ENCODE measurements around the gene NCOR1. TPM values are rescaled to one million over a fixed set of nuclear protein-coding genes. Genes with fewer than 3 reads are reported as not detected.

Gene NCOR1
- total and polyA plus RNA-seq, 2 of the 8 experiments (the other 6 are each of a cell fraction or from before 2014, with no cell fraction given), result 65.4 to 142 TPM

GRCh38 chr17:15999141-15999973 is 216.0 kb downstream of the NCOR1 start, which contains the start of the genes TTC19 and ZSWIM7 (continued):
- TF ChIP-seq ASH2L (IDR thresholded peaks at IDR 0.05; ENCODE audit: low read length), result peak; percentile 92
- 0 out of 2 replicates have a peak, but pooled peaks have one; percentile 7 for TF ChIP-seq SP1 (IDR thresholded peaks at IDR 0.05; ENCODE audit: low read depth, low read length)
- TF ChIP-seq SIX5 (IDR thresholded peaks at IDR 0.05; ENCODE audit: low read depth, low read length), result no peak
- peak; percentile 99 for TF ChIP-seq TAF1 (IDR thresholded peaks at IDR 0.05; ENCODE audit: low read depth, low read length)
- TF ChIP-seq KDM4A (IDR thresholded peaks at IDR 0.05; ENCODE audit: low read depth, low read length, severe bottlenecking), result no peak
- 0 out of 3 replicates have a peak, but pooled peaks of 1 of the 2 experiments have one; percentile 9 for TF ChIP-seq EP300 (IDR thresholded peaks at IDR 0.05; ENCODE audit: borderline replicate concordance in 1 of 2, low read depth in 2 of 2, low read length in 2 of 2)
- peak in 1 of 2 experiments; percentile 4; a peak in 1 of 4 replicates for TF ChIP-seq HDAC2 (IDR thresholded peaks at IDR 0.05; ENCODE audit: borderline replicate concordance in 1 of 2, low read depth in 2 of 2, low read length in 2 of 2)
- TF ChIP-seq RBBP5 (IDR thresholded peaks at IDR 0.05; ENCODE audit: borderline replicate concordance, low read depth, low read length), result peak; percentile 81; the same call in 1 of the 2 replicates
- TF ChIP-seq YY1 (IDR thresholded peaks at IDR 0.05; ENCODE audit: low read depth, low read length), result peak; percentile 87
- TF ChIP-seq JUND (IDR thresholded peaks at IDR 0.05; ENCODE audit: low read length), result peak; percentile 23; the same call in 1 of the 2 replicates
- TF ChIP-seq PHF8 (conservative IDR thresholded peaks at IDR 0.05; ENCODE audit: low read depth, low read length), result peak; percentile 79
- TF ChIP-seq NANOG (IDR thresholded peaks at IDR 0.05; ENCODE audit: insufficient read depth, low read depth, low read length, poor library complexity, severe bottlenecking), result no peak
- TF ChIP-seq, protein P1, sequence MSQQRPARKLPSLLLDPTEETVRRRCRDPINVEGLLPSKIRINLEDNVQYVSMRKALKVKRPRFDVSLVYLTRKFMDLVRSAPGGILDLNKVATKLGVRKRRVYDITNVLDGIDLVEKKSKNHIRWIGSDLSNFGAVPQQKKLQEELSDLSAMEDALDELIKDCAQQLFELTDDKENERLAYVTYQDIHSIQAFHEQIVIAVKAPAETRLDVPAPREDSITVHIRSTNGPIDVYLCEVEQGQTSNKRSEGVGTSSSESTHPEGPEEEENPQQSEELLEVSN (IDR thresholded peaks at IDR 0.05), result peak; percentile 65
- peak; percentile 93 for TF ChIP-seq TBP (IDR thresholded peaks at IDR 0.05; ENCODE audit: low read depth, low read length)
